GM23248 (cell line): Measurements from ENCODE around the gene ERI2. TPM values are rescaled to one million over a fixed set of nuclear protein-coding genes. Genes with fewer than 3 reads are reported as not detected.

Experiments
- DNase-seq: peaks from one replicate; pipeline ENCODE4 v3.0.0-alpha.2; 2015
- H2AFZ ChIP-seq: fragments of 200-600 bp; sonication (generic); 2 replicates; pipeline ENCODE4 v1.6.1; 2016; ENCODE audit warnings: antibody characterized with exemption
- H3F3A ChIP-seq: fragments of 200-600 bp; sonication (generic); 2 replicates; pipeline ENCODE4 v1.6.1; 2016; ENCODE audit warnings: mild to moderate bottlenecking, antibody characterized with exemption, mixed run types; ENCODE audit not compliant: insufficient read depth
- H3K27ac ChIP-seq: fragments of 200-600 bp; sonication (generic); 2 replicates; pipeline ENCODE4 v1.5.1; 2016; ENCODE audit warnings: mild to moderate bottlenecking
- H3K27me3 ChIP-seq: fragments of 200-600 bp; sonication (generic); replicated peaks from 2 replicates; pipeline ENCODE4 v1.6.1; 2016; ENCODE audit warnings: mild to moderate bottlenecking; ENCODE audit not compliant: insufficient read depth
- H3K36me3 ChIP-seq: fragments of 200-600 bp; sonication (generic); 2 replicates; pipeline ENCODE4 v1.6.1; 2016; ENCODE audit warnings: low read depth, mild to moderate bottlenecking
- H3K4me1 ChIP-seq: fragments of 200-600 bp; sonication (generic); 2 replicates; pipeline ENCODE4 v1.6.1; 2016; ENCODE audit warnings: mild to moderate bottlenecking; ENCODE audit not compliant: insufficient read depth
- H3K4me2 ChIP-seq: fragments of 200-600 bp; sonication (generic); one replicate; pipeline ENCODE4 v1.6.1; 2016; ENCODE audit warnings: mild to moderate bottlenecking; ENCODE audit not compliant: unreplicated experiment
- H3K4me3 ChIP-seq: fragments of 200-600 bp; sonication (generic); 2 replicates; pipeline ENCODE4 v1.5.1; 2016; ENCODE audit warnings: mild to moderate bottlenecking
- H3K79me2 ChIP-seq: fragments of 200-600 bp; sonication (generic); 2 replicates; pipeline ENCODE4 v1.6.1; 2016; ENCODE audit warnings: mild to moderate bottlenecking; ENCODE audit not compliant: insufficient read depth
- H3K9ac ChIP-seq: fragments of 200-600 bp; sonication (generic); 2 replicates; pipeline ENCODE4 v1.6.1; 2016; ENCODE audit warnings: mild to moderate bottlenecking
- H3K9me2 ChIP-seq: fragments of 200-600 bp; sonication (generic); 2 replicates; pipeline ENCODE4 v1.6.1; 2016; ENCODE audit warnings: mixed run types, mild to moderate bottlenecking, moderate library complexity; ENCODE audit not compliant: insufficient read depth
- H3K9me3 ChIP-seq: fragments of 200-600 bp; sonication (generic); one replicate; pipeline ENCODE4 v1.6.1; 2017; ENCODE audit warnings: low read depth
- H4K20me1 ChIP-seq: fragments of 200-600 bp; sonication (generic); 2 replicates; pipeline ENCODE4 v1.6.0; 2016; ENCODE audit not compliant: insufficient read depth
- EZH2 ChIP-seq: fragments of 200-600 bp; sonication (generic); IDR thresholded peaks from 2 replicates; pipeline ENCODE4 v1.6.1; 2018; ENCODE audit warnings: antibody characterized with exemption, mild to moderate bottlenecking; ENCODE audit not compliant: insufficient read depth, poor library complexity, severe bottlenecking
- EZH2phosphoT487 ChIP-seq: fragments of 200-600 bp; sonication (generic); IDR thresholded peaks from 2 replicates; pipeline ENCODE4 v1.6.1; 2018; ENCODE audit warnings: antibody characterized with exemption, moderate library complexity, mild to moderate bottlenecking, low read depth; ENCODE audit not compliant: insufficient read depth
- WGBS, 2 experiments: methylation state at CpG; one replicate each; pipeline ENCODE4 v1.1.6; 2015 to 2017; ENCODE audit warnings: low lambda C conversion rate in 2 of 2, low coverage in 1 of 2; ENCODE audit errors: missing lambda C conversion rate in 2 of 2; 5-methylcytosine and 5-hydroxymethylcytosine counted together
- in situ Hi-C: fragments of 300-500 bp; cut with MboI; formaldehyde crosslinking; loops from 2 replicates; pipeline ENCODE4 v1.15.0; 2020
- polyA plus RNA-seq: library from polyadenylated mRNA; unstranded; fragments of >200 nt; fragmentation: Nextera tagmentation; extraction: Ambion mirVana; gene quantifications from 2 replicates; pipeline ENCODE4 v1.2.1, GENCODE V29; 2016
- total RNA-seq: library from RNA; depleted of rRNA; stranded (reverse); fragments of >200 nt; shearing (Covaris generic); gene quantifications from 2 replicates; pipeline ENCODE4 v1.2.3, GENCODE V29; 2014

Gene ERI2
- total and polyA plus RNA-seq, 2 experiments from 2014 or later, result 13.2 to 13.6 TPM

DNA sequence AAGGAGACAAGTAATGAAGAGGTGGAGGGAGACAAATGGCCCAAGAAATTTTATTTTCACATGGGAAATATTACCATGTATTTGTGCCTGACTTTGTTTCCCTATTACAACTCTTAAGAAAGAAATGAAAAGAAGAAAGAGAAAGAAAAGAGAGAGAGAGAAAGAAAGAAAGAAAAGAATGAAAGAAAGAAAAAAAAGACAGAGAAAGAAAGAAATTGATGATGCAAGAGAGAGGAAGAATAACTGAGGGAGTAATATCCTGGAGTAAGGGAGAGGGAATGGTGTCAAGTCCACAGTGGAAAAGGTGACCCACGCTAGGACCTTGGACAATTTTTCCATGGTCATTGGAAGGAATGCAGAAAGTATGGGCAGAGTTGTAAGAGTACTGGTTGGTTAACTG lies 52.5 kb downstream of the ERI2 start:
- no peaks in the 10 kb centered on the region for H3K36me3 ChIP-seq
- H3K4me3 ChIP-seq, result no peak overlapping the region
- H3K4me2 ChIP-seq, result no peak overlapping the region
- no peaks in the 10 kb centered on the region for H3K4me1 ChIP-seq
- in situ Hi-C loops, result no loop called here
- no peaks in the 10 kb centered on the region for H3K79me2 ChIP-seq
- H3K9me3 ChIP-seq, result no peaks in the 10 kb centered on the region
- no peak overlapping the region for H2AFZ ChIP-seq
- no peak for DNase-seq
- H3F3A ChIP-seq, result no peaks in the 10 kb centered on the region
- no peaks in the 10 kb centered on the region for H3K27me3 ChIP-seq
- H4K20me1 ChIP-seq, result no peaks in the 10 kb centered on the region
- no peak overlapping the region for H3K9ac ChIP-seq
- H3K27ac ChIP-seq, result no peak overlapping the region
- no peaks in the 10 kb centered on the region for H3K9me2 ChIP-seq
- TF ChIP-seq EZH2phosphoT487, result no peak
- TF ChIP-seq EZH2, result no peak
- 37% methylated on average over 1 of the region's 1 CpG for WGBS, 2 experiments

DNA sequence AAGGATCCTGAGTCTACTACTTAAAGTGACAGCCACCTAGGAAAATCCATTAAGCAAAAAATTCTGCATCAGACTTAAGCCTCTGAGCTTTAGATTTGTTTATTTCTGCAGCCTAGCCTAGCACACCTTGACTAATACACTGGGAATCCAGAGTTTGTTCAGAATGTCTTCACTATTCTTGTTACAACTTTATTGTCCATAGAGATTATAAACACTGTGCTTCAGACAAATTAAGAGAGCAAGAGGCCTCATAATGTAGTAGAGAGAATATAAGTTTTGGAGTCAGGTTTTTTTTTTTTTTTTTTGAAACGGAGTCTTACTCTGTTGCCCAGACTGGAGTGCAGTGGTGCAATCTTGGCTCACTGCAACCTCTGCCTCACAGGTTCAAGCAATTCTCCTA lies 55.7 kb downstream of the ERI2 start:
- no peak overlapping the region for H3K4me3 ChIP-seq
- H3K4me1 ChIP-seq, result no peaks in the 10 kb centered on the region
- no peak for DNase-seq
- H3K9me3 ChIP-seq, result no peaks in the 10 kb centered on the region
- H3K27ac ChIP-seq, result no peak overlapping the region
- H2AFZ ChIP-seq, result no peak overlapping the region
- H3K9me2 ChIP-seq, result no peaks in the 10 kb centered on the region
- no peak overlapping the region for H3K4me2 ChIP-seq
- H3K36me3 ChIP-seq, result no peaks in the 10 kb centered on the region
- no peak for TF ChIP-seq EZH2
- no peak for TF ChIP-seq EZH2phosphoT487
- no peaks in the 10 kb centered on the region for H3F3A ChIP-seq
- no peaks in the 10 kb centered on the region for H3K79me2 ChIP-seq
- no peaks in the 10 kb centered on the region for H4K20me1 ChIP-seq
- H3K27me3 ChIP-seq, result no peaks in the 10 kb centered on the region
- 9 to 17% methylated on average over 1 of the region's 1 CpG for WGBS, 2 experiments
- no peak overlapping the region for H3K9ac ChIP-seq
- in situ Hi-C loops, result no loop called here

DNA sequence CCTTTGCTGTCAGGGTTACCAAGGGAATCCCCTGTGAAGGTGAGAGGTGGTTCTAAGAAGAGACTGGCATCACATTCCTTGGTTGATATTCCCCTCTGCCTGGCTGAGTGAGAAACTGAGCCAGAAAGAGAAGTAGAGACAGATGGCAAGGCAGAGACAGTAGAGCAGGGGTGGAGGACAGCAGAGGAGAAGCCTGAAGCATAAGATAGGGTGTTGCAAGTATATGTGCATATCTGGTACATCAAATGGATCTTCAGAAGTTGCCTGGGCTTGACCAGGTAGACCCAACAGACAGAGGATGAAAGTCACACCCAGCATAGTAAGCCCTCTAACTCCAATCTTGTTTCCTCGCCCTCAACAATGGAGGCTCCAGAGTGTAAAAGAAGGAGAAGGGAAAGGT lies 56.8 kb downstream of the ERI2 start:
- TF ChIP-seq EZH2, result no peak
- no peak for TF ChIP-seq EZH2phosphoT487
- Histone ChIP-seq H3K36me3 (no peaks in the 10 kb centered on the region), H3K9me3 (no peaks in the 10 kb centered on the region), H4K20me1 (no peaks in the 10 kb centered on the region), H3K4me2 (no peak overlapping the region), H3K4me3 (no peak overlapping the region), H3K27ac (no peak overlapping the region), H3F3A (no peaks in the 10 kb centered on the region), H3K4me1 (no peaks in the 10 kb centered on the region), H3K79me2 (no peaks in the 10 kb centered on the region), H3K9ac (no peak overlapping the region), H3K27me3 (no peaks in the 10 kb centered on the region), H3K9me2 (no peaks in the 10 kb centered on the region), H2AFZ (no peak overlapping the region)
- 20 to 42% methylated on average over 1 of the region's 1 CpG for WGBS, 2 experiments
- DNase-seq, result no peak
- in situ Hi-C loops, result no loop called here

DNA sequence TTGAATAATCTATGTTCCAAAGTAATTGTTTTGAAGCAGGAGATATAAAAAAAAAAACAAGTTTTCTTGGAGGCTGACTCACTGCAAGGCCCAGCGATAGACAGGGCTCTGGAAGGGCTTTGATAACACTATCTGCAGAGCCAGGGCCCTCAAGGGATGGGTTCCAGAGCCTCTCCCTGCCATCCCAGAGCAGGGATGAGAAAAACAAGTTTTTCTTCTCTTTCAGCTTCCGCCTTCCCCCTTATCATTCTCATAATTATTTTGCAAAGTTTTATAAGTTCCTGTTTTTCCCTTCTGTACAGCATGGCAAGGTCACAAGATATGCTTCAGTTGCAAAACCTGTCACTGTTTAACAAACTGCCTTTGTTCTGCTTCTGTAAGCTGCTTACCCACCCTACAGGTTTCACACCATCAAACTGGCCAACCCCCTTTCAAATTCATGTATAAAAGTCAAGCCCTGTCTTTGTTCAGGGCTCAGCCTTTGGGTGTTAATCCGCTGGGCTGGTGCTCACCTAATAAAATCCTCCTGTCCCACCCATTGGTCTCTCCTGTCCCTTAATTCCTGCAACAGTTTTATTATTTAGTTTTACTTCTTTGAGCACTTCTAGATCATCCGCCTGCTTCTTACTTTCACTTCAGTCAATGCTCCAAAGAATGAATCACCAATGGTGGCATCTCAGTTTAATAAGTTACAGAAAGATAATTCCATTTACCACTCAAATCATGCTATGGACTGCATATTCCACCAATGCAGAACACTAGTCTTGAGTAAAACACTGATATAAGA lies 59.0 kb downstream of the ERI2 start:
- Histone ChIP-seq H3K4me2 (no peak overlapping the region), H3F3A (no peaks in the 10 kb centered on the region), H3K4me3 (no peak overlapping the region), H3K36me3 (no peaks in the 10 kb centered on the region), H3K79me2 (no peaks in the 10 kb centered on the region), H3K4me1 (no peaks in the 10 kb centered on the region), H4K20me1 (no peaks in the 10 kb centered on the region), H3K9me3 (no peaks in the 10 kb centered on the region), H3K9ac (no peak overlapping the region), H3K9me2 (no peaks in the 10 kb centered on the region), H3K27ac (no peak overlapping the region), H2AFZ (no peak overlapping the region), H3K27me3 (no peaks in the 10 kb centered on the region)
- no peak for TF ChIP-seq EZH2phosphoT487
- TF ChIP-seq EZH2, result no peak
- no peak for DNase-seq
- in situ Hi-C loops, result no loop called here
- 34 to 35% methylated on average over 4 of the region's 4 CpGs for WGBS, 2 experiments
